Forelimb muscle (tissue), 1 donor: ENCODE measurements around the gene SEMA6A. TPM values are rescaled to one million over a fixed set of nuclear protein-coding genes. Genes with fewer than 3 reads are reported as not detected.

ENCODE experiments used
- DNase-seq: peaks from one replicate; pipeline ENCODE4 v3.0.0-alpha.2; 2013; ENCODE audit warnings: low read depth
- polyA plus RNA-seq: library from polyadenylated mRNA; unstranded; fragments of 120-200 nt; gene quantifications from one replicate; pipeline ENCODE4 v1.2.1, GENCODE V29; 2013; ENCODE audit not compliant: insufficient read length

SEMA6A gene
- polyA plus RNA-seq, 1 donor: 43.9 TPM

DNA sequence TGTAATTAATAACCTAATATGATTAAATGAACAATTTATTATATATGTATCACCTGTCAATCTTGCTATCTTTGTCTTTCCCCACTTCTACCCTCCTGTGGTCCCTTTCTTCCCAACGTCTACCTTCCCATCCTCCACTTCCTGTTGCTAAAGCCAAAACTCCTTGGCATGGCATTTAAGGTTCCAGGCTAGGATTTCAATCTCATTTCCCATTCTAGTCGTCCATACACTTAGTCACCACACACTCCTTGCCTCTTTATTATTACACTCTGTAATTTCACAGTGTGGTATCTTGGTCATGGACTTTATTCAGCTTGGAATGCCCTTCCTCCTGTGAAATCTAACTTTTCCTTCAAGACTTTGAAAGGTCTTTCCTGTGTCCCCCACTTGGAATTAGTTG is 115.3 kb downstream of the SEMA6A start:
- no peak for DNase-seq

DNA sequence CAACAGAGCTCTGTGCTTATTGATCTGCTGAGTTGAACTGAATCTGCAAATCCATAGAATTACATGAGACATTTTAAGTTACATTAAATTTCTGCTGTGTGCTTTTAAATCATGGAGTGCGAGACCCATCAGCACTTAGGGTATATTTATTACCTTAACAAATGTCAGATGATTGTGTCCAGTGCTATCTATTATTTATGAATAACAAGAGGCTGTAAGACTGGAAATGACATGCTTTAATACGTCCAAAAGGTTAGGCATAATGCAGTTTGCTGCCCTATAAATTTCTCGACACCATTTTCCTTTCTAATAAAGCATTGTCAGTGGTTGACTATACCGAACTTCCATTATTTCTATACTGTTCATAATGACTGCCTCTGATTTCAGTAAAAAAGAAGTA is 117.6 kb downstream of the SEMA6A start:
- no peak for DNase-seq

DNA sequence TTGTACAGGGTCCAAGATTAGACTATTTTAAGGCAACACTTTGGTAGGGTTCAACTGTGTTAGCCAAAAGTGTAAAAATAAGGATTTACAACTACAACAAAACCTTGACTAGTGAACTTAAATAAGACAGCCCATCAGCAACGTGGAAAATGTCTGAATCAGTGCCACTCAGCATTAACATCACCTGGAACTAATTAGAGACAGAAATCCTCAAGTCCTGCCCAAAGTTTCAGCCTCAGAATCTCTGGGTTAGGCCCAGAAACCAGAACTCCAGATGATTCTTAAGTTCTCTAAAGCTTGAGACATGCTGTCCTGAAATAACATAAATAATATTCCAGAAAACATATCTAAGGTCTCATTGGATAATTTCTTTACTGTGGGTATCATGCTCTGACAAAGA is 118.6 kb downstream of the SEMA6A start:
- no peak for DNase-seq

DNA sequence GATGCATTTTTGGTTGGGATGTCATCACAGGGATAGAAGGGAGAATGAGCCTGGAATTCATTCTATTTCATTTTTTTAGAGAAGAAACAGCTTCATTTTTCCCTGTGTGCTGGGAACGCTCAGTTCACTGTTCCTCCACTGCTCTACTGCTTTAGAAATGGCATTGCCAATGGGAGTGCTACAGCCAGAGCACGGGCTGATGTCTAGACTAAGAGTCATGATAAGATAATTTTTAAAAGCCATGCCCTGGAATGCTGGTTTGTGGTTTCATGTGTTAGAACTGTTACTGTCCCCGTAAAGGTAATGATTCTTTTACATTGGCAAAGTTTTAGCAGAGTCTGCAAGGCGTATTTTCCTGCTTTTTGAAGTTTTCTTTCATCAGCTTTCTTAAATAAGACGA is 119.6 kb downstream of the SEMA6A start:
- DNase-seq: no peak

DNA sequence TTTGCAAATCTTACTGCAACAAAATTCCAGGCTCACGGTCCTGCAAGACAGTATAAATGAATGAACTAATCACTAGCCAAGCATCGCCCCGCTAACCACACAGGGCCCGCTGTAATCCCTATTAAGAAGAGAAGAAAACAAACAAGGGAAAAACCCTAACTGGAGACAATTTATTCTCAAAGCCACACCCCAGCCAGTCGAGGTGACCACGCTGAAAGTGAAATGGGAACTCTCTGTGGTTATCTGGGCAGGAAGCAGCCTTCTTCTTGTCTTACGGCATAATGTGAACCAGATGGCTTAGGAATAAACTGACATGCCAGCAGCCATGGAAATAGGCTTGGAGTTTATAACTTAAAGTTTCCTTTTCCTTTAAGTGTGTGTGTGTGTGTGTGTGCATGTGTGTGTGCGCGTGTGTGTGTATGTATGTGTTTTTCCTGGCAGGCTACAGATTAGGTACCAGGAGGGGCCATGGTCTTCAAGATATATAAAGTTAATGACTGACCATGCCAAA is 120.2 kb downstream of the SEMA6A start:
- DNase-seq: peak; percentile 44

GRCh38 chr5:116453988-116454411 is 120.6 kb downstream of the SEMA6A start:
- no peak for DNase-seq

DNA sequence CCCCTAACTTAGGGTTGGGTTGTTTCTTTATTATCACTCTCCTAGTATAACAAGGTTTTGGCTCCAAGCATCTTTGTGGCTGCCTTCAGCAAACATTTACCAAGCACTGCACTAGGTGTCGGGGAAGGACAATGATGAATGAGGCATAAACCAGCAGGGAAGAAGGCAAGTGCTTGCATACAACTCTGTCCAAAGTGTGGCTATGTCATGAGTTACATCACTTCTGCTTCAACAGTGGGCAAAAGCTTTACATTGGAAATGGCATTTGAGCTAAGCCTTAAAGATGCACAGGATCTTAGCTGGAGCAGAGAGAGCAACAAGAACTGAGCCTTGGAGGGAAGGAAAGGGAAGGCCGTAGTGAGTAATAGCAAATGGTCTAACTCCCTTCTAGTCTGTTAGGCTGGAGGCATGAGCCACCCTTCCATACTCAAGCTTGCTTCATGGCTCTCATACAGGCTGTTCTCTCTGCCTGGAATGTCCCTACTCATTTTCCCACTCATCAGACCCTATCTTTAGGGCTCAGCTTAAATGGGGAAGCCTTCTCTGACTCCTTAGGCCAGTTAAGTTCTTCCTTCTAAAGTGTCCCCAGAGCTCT is 121.8 kb downstream of the SEMA6A start:
- no peak for DNase-seq

- DNase-seq: no peak
Measured at GRCh38 chr5:116451905-116452450, 122.6 kb downstream of the SEMA6A start.

DNA sequence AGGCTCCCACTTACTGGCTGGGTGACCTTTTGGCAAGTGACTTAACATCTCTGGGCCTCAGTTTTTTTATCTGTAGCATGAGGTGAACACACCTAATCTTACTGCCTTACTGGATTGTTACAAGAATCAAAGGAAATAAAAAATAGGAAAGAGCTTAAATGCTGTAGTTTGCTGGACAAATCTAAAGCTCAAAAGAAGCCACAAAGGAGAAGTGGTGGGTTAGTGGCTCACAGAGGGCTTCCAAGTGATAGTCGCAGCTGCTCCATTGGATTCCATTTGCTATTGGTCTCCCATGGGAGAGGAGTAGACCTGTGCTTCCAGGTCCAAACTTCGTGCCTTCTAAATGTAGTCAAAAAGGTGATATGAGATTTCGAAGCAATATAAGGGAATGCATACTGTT is 123.6 kb downstream of the SEMA6A start:
- DNase-seq: no peak

GRCh38 chr5:116449458-116449857 is 125.2 kb downstream of the SEMA6A start:
- DNase-seq: no peak

GRCh38 chr5:116448870-116449427 is 125.7 kb downstream of the SEMA6A start:
- DNase-seq: no peak

DNA sequence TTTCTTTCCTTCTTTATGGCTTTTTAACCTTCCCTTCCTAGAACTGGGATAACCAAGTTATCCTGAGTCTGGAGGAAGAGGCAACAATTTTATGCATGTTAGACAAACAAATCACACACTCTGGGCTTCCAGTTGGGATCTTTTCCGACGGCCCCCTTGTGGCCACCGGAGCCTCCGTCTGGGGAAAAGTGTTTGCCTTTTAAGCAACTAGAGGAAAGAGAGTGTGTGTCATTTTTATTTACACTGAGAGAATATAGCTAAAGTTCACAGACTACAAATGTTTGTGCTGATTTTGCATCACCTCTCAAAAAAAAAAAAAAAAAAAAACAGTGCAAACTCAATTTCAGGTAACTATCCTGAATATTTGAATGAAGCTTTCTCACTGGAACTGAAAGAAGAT is 126.2 kb downstream of the SEMA6A start:
- DNase-seq: no peak

GRCh38 chr5:116446356-116447005 is 128.1 kb downstream of the SEMA6A start:
- DNase-seq: no peak

- DNase-seq: no peak
Measured at GRCh38 chr5:116445311-116445710, 129.3 kb downstream of the SEMA6A start.

GRCh38 chr5:116444373-116445295 is 130.0 kb downstream of the SEMA6A start:
- DNase-seq: no peak

DNA sequence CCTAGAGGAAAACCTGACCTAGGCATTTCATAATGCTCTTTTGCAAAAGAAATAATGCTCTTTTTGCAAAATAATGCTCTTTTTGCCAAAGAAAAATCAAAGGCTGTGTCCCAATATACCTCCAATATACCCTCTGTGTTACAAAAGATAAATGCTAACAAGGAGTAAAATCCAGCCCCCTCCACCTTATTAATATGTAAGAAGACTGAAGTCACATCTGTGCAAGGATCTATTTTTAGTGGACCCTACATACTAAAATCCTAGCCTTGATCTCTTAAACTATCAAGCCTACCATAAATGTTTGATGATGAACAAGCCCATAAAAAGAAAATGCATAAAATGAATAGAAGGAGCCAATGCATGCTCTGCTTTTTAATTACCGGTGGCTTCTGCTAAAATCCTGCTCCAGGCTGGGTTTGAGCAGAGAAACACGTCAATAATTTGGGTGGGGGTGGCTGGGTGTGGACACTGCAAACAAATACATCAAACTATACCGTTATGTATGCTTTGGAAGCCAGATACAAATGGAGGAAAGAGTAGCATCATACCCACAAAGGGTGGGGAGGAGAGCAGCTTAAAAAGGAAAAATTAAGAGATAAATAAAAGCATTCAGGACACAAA is 131.6 kb downstream of the SEMA6A start:
- no peak for DNase-seq

DNA sequence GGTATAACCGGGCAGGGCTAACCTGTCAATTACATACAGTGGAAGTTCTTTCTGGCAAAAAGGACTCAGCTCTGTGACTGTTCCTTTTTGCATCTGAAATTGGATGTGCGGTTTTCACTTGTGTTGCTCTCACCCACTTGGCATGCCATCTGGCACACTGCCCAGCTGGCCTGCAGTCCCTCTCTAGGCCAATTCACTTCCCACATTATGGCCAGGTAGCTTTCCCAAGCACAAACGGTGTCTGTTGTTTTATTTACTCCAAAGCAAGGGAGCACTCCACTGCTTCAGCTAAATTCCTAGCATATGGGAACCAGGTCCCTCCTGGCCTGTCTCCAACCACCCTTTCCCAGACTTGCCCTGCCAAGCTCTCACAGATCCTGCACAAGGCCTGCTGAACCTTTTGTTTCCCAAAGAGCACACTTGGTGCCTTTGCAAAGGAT is 132.5 kb downstream of the SEMA6A start:
- no peak for DNase-seq

GRCh38 chr5:116441223-116441622 is 133.4 kb downstream of the SEMA6A start:
- no peak for DNase-seq

DNA sequence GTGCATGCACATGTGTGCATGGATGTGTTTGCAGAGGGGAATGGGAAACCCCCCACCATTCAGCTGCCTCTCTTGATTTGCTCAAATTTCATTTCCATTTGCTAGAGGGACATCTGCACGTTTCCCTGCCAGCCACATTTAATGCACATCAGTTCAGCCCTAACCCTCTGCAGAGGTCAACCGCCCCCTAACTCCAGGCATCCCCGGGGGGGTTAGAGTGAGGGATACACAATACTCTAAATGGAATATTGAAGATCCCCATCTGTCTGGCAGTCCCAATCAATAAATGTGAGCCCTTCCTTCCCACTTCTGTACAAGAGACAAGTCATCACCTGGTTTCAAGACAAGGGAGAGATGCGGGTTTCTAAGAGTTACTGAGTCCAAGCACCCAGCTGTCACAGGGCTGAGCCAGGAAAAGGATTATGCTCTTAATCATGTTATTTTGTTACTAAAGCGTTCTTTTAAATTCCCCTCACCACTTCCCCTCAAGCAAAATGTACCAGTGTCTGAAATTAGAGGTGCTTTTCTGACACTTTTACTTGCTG is 134.1 kb downstream of the SEMA6A start:
- no peak for DNase-seq

DNA sequence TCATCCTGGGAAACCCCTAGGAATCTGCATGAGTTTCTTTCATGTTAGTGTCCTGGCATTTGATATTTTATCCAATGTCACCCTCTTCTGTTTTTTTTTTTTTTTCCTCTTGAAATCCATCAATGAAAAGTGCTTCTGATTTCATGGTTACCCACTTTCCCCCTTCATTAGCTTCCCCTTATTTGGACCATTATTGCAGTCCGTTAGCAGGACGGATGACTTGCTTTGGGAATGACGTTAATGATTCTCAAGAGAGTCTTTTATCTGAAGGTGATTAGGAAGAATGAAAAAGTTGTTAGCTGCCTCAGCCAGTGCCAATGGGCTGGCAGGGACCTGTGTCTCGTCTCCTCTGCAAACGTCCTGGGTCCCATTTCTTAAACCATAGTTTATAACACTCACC is 134.7 kb downstream of the SEMA6A start:
- no peak for DNase-seq

GRCh38 chr5:116438979-116439554 is 135.6 kb downstream of the SEMA6A start:
- DNase-seq: no peak
